Type B pancreatic cell (in vitro differentiated cells): Measurements from ENCODE around the gene TLE1. TPM values are rescaled to one million over a fixed set of nuclear protein-coding genes. Genes with fewer than 3 reads are reported as not detected.
"Not testable (repeated sequence)": the region's sequence is repeated elsewhere in the genome, so short reads cannot be mapped to it uniquely, and the experiment has no call there.

ENCODE experiments used
- DNase-seq: peaks from one replicate; pipeline ENCODE4 v3.0.0; 2021; ENCODE audit warnings: mixed read lengths; ENCODE audit not compliant: unreplicated experiment; ENCODE audit errors: extremely low spot score
- H3K27ac Mint-ChIP-seq: 2 replicates; pipeline ENCODE4 v1.8.0; 2021; ENCODE audit warnings: mild to moderate bottlenecking, mixed read lengths
- H3K27me3 Mint-ChIP-seq: 2 replicates; pipeline ENCODE4 v1.8.0; 2021; ENCODE audit warnings: mixed read lengths
- H3K36me3 Mint-ChIP-seq: 2 replicates; pipeline ENCODE4 v1.8.0; 2021; ENCODE audit warnings: mixed read lengths
- H3K4me1 Mint-ChIP-seq: one replicate; pipeline ENCODE4 v1.8.0; 2021; ENCODE audit warnings: mixed read lengths; ENCODE audit not compliant: unreplicated experiment
- H3K4me3 Mint-ChIP-seq: 2 replicates; pipeline ENCODE4 v1.8.0; 2021; ENCODE audit warnings: mild to moderate bottlenecking, mixed read lengths
- H3K9me3 Mint-ChIP-seq: 2 replicates; pipeline ENCODE4 v1.8.0; 2021; ENCODE audit warnings: mixed read lengths
- total RNA-seq: library from RNA; stranded (reverse); gene quantifications from 2 replicates; pipeline ENCODE4 v1.2.1, GENCODE V29; 2021; ENCODE audit warnings: low replicate concordance
- TF ChIP-seq, protein P1 (sequence below): fragments of 200-600 bp; sonication (generic); conservative IDR thresholded peaks from 2 replicates; pipeline ENCODE4 v1.5.0; 2021; ENCODE audit warnings: antibody characterized with exemption, mild to moderate bottlenecking

The TLE1 gene
- total RNA-seq, 1 donor from 2014 or later: 99.6 TPM

DNA sequence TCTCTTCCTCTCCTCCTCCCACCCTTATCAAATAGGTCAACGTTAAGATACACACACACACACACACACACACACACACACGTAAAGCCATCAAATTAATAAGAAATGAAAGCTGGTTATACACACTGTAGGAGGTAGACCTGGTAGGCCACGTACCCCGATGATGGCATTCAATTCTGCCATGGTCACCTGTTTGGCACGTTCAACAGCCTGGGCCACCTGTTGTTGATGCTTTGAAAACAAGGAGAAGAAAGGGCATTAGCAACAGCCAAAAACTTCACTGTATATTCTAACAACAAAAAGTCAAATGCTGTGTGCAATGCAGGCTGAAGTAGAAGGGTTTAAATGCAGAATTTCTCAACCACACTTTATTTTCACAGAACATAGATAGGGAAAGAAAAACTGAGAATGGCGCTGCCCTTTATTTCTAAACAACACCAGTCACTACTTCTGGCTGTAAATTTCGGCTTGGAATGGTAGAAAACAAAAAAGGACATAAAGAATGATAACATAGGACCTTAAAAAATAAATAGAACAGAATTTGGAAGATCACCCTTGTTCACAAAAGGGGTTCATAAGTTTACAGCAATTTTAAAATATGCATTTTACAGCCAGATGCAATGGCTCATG is 37.2 kb downstream of the TLE1 start:
- TF ChIP-seq, protein P1, sequence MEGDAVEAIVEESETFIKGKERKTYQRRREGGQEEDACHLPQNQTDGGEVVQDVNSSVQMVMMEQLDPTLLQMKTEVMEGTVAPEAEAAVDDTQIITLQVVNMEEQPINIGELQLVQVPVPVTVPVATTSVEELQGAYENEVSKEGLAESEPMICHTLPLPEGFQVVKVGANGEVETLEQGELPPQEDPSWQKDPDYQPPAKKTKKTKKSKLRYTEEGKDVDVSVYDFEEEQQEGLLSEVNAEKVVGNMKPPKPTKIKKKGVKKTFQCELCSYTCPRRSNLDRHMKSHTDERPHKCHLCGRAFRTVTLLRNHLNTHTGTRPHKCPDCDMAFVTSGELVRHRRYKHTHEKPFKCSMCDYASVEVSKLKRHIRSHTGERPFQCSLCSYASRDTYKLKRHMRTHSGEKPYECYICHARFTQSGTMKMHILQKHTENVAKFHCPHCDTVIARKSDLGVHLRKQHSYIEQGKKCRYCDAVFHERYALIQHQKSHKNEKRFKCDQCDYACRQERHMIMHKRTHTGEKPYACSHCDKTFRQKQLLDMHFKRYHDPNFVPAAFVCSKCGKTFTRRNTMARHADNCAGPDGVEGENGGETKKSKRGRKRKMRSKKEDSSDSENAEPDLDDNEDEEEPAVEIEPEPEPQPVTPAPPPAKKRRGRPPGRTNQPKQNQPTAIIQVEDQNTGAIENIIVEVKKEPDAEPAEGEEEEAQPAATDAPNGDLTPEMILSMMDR: no peak
- H3K27ac Mint-ChIP-seq: no peak overlapping the region
- peaks cover 34% of the 10 kb centered on the region for H3K36me3 Mint-ChIP-seq
- H3K4me1 Mint-ChIP-seq: peaks cover 50% of the 10 kb centered on the region
- no peak for DNase-seq
- H3K4me3 Mint-ChIP-seq: no peak overlapping the region
- H3K9me3 Mint-ChIP-seq: no peaks in the 10 kb centered on the region
- no peaks in the 10 kb centered on the region for H3K27me3 Mint-ChIP-seq

DNA sequence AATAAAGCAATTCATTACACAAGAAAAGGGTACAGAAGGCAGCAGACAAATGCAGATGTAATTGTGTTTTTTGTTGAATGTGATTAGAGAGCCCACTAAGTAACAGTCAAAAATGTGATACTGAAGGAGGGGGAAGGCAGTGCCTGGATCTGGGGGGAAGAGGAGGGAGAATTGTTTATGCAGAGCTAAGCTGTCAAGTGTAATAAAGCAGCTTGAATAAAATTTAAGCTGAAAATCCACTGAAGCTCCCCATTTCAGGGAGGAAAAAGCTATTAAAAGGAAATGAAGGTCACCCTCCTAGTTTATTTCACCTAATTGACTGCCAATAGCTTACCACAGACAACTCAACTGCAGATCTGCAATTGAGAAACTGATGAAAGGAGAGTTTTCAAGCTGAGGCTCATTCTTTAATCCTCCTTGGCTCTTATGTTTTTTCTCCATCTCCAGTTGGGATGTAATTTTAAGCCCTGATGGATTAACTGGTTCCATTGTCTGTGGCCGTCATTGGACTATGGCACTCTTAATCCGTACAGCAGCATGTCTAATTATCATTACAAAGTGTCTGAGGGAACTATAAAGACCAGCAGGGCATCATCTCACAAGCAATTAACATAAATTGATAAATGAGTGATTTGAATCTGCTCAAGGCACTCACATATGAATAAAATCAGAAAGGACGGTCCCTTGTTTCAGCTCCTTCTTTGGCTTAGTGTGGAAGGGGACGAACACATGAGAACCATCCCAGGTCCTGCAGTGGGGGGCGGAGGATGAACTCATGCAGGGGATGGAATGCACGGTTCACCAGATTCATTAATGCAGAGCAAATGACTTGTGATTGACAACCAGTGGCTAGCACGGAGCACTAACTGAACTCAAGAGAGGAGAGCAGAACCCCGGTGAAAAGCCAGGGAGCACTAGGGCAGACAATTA is 38.5 kb downstream of the TLE1 start:
- Mint-ChIP-seq H3K9me3 (no peaks in the 10 kb centered on the region), H3K27me3 (no peaks in the 10 kb centered on the region), H3K4me3 (peak overlapping the region; percentile 41), H3K36me3 (peaks cover 34% of the 10 kb centered on the region), H3K4me1 (peaks cover 38% of the 10 kb centered on the region), H3K27ac (no peak overlapping the region)
- TF ChIP-seq, protein P1: no peak
- DNase-seq: no peak

DNA sequence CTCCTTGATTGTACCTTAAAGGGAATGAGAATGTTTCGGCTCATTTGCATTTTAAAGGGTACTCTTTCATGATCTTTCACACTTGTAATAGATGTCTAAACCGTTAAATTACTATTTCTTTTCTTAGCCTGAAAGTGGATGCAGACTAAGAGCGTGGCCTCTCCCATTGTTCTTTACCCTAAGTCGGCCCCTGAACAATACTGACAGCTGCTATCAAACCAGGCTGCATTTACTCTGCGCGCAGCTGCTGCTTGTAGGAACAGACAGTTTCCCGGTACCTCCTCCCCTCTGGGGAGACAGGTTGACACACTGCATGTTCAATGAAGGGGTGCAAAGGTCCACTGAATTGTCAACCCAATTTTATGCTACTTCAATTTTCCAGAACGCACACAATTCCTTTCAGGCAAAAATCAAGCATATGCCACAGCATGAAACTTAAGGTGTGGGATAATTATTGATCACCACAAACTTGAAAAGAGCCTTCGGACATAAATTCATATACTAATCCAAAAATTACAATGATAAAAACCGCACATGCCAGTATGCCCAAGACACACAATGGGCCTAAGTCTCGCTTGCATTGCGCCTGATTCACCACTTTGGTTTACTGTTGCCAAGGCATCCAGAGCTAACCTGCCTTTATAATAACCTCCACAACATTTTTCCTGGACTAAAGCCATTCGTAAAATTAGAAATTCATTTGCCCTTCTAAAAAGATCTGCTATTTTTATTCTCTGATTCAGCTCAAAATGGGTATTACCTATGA is 39.7 kb downstream of the TLE1 start:
- no peaks in the 10 kb centered on the region for H3K9me3 Mint-ChIP-seq
- peaks cover 32% of the 10 kb centered on the region for H3K4me1 Mint-ChIP-seq
- TF ChIP-seq, protein P1: no peak
- H3K36me3 Mint-ChIP-seq: peaks cover 34% of the 10 kb centered on the region
- peak overlapping the region; percentile 16 for H3K4me3 Mint-ChIP-seq
- no peak for DNase-seq
- H3K27ac Mint-ChIP-seq: no peak overlapping the region
- no peaks in the 10 kb centered on the region for H3K27me3 Mint-ChIP-seq

DNA sequence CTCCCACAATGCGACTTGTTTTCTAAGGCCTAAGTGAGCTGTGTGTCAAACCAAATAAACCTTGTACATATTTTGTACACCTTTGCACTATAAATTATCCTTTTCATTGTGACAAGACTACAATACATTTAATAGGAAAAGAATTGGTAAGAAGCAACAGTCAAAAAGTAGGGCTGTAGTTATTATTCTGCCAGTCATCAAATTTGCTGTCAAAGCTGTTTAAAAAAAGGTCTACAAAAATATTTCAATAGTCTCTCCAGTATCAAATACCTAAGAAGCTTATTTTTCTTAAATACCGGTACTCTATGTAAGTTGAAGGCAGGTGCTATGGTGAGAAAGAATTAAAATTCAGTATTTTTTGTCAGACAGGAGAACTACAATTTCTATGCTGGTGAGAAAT is 40.5 kb downstream of the TLE1 start:
- Mint-ChIP-seq H3K4me1 (peaks cover 32% of the 10 kb centered on the region), H3K4me3 (no peak overlapping the region), H3K9me3 (no peaks in the 10 kb centered on the region), H3K27me3 (no peaks in the 10 kb centered on the region), H3K27ac (no peak overlapping the region), H3K36me3 (peaks cover 37% of the 10 kb centered on the region)
- no peak for DNase-seq
- TF ChIP-seq, protein P1: no peak

DNA sequence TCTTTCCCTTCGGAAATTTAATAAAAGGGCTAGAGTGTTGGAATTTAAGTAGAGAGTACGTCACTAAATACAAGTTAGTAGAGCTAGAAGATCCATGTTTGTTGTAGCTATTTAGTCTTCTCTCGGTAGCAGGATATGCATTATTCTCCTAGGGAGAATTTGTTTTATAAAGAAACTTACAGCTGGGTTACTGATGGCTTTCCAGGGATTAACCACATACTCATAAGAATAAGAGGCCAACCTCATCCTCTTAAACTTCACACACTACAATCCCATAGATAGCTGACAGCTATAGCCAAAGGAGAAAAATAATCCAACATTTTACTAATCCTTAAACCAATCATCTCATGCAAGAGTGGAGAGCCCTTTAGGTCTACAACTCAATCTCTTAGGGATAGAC is 43.0 kb downstream of the TLE1 start:
- Mint-ChIP-seq H3K4me1 (peaks cover 26% of the 10 kb centered on the region), H3K27me3 (no peaks in the 10 kb centered on the region), H3K36me3 (peaks cover 33% of the 10 kb centered on the region), H3K9me3 (no peaks in the 10 kb centered on the region), H3K27ac (no peak overlapping the region), H3K4me3 (no peak overlapping the region)
- TF ChIP-seq, protein P1: no peak
- no peak for DNase-seq

DNA sequence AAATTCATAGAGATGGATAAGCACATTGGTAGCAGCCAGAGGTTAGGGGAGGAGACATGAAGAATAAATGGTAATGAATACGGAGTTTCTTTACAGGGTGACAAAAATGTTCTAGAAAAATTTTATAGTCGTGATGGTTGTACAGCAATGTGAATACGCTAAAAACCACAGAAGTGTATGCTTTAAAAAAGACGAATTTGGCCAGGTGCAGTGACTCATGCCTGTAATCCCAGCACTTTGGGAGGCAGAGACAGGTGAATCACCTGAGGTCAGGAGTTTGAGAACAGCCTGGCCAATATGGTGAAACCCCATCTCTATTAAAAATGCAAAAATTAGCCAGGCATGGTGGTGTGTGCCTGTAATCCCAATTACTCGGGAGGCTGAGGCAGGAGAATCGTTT is 44.8 kb downstream of the TLE1 start:
- H3K9me3 Mint-ChIP-seq, H3K27ac Mint-ChIP-seq, H3K27me3 Mint-ChIP-seq, DNase-seq, H3K4me3 Mint-ChIP-seq: not testable (repeated sequence)
- Mint-ChIP-seq H3K4me1 (peaks cover 20% of the 10 kb centered on the region), H3K36me3 (peaks cover 29% of the 10 kb centered on the region)
